ENCODE measurements around the gene UTP25.
"Not testable (repeated sequence)": the region's sequence is repeated elsewhere in the genome, so short reads cannot be mapped to it uniquely, and the experiment has no call there.

Gene UTP25

GRCh38 chr1:209827384-209828262 lies at the start of gene UTP25:
Gene UTP25, plus strand, starts transcription at chr1:209827972. Its CDS starts 92 bp downstream, at chr1:209828064.
- peak; percentile 92 for DNase-seq

- no peak for DNase-seq
Observed at GRCh38 chr1:209778102-209778501, 49.7 kb upstream of the UTP25 start.

- DNase-seq, result no peak
Observed at GRCh38 chr1:209780268-209780667, 47.5 kb upstream of the UTP25 start.

- DNase-seq, result no peak
Observed at GRCh38 chr1:209783386-209783785, 44.4 kb upstream of the UTP25 start.

- DNase-seq, result peak; percentile 98
Observed at GRCh38 chr1:209784265-209785169, 43.3 kb upstream of the UTP25 start, which contains the start of gene C1orf74. Gene C1orf74, minus strand, starts transcription at chr1:209784559. Its CDS starts 925 bp downstream, at chr1:209783634.

- no peak for DNase-seq
Observed at GRCh38 chr1:209785592-209785991, 42.2 kb upstream of the UTP25 start.

- no peak for DNase-seq
Observed at GRCh38 chr1:209786146-209786545, 41.6 kb upstream of the UTP25 start.

- DNase-seq, result no peak
Observed at GRCh38 chr1:209787551-209787950, 40.2 kb upstream of the UTP25 start.

- DNase-seq, result no peak
Observed at GRCh38 chr1:209789245-209789644, 38.5 kb upstream of the UTP25 start.

- DNase-seq, result no peak
Observed at GRCh38 chr1:209790286-209791193, 37.2 kb upstream of the UTP25 start.

- DNase-seq, result no peak
Observed at GRCh38 chr1:209791920-209792319, 35.9 kb upstream of the UTP25 start.

GRCh38 chr1:209793711-209794110 lies 34.1 kb upstream of the UTP25 start:
- not testable (repeated sequence) for DNase-seq

GRCh38 chr1:209797978-209798639 lies 29.7 kb upstream of the UTP25 start:
- no peak for DNase-seq

GRCh38 chr1:209800984-209801834 lies 26.6 kb upstream of the UTP25 start:
- DNase-seq, result no peak

- no peak for DNase-seq
Observed at GRCh38 chr1:209802117-209802779, 25.5 kb upstream of the UTP25 start.

- DNase-seq, result no peak
Observed at GRCh38 chr1:209802780-209803152, 25.0 kb upstream of the UTP25 start.

GRCh38 chr1:209803568-209803967 lies 24.2 kb upstream of the UTP25 start:
- DNase-seq, result no peak

- DNase-seq, result no peak
Observed at GRCh38 chr1:209805341-209805781, 22.4 kb upstream of the UTP25 start.

GRCh38 chr1:209805875-209806760 lies 21.7 kb upstream of the UTP25 start, which contains the start of gene IRF6:
Gene IRF6, minus strand, starts transcription at chr1:209806142. Its CDS starts 4,729 bp downstream, at chr1:209801413.
- DNase-seq, result peak; percentile 67
